HG03135 (cell line): ENCODE measurements around the gene SPRR2A.
"Not testable (repeated sequence)": the region's sequence is repeated elsewhere in the genome, so short reads cannot be mapped to it uniquely, and the experiment has no call there.

Experiments
- ATAC-seq: cut with Tn5 transposase; IDR thresholded peaks from one replicate; pipeline ENCODE4 v1.9.1; 2021; ENCODE audit warnings: mild to moderate bottlenecking, moderate library complexity; ENCODE audit not compliant: unreplicated experiment

SPRR2A gene

GRCh38 chr1:153028766-153029165, 28.5 kb downstream of the SPRR2A start:
- ATAC-seq: no peak

DNA sequence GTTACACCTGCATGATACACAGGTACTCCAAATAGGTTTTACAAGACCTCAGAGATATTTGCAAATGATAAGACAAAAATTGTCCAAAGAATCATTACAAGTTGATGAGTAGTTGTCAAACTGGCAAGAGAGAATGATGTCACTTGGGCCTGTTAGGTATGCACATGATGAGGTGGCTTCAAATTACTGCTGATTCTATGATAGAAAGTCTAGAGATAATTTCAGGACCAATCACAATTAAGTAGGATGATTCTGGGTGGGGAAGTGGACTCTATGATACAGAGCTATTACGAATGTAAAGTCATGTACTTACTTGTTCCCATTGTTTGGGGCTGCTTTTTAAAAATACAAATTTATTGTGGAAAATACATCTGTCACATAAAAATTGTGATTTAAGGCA, 31.5 kb downstream of the SPRR2A start:
- no peak for ATAC-seq

DNA sequence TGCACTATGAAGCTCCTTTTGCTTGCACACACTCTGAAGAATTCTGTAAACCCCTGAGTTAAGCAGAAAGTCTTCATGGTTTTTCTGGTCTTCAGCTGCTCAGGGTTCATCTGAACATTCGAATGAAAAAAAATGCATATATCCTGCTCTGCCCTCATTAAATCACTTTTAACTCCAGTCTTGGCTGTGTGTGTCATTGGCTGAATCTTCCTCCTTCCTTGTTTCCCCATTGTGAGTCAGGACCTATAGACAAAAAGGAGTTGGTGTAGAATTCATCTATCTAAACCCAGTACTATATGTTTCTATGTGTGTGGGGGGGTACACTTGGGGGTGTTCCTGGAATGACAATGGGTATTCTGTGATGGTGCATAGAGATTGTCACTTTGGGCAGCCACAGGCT, 32.9 kb downstream of the SPRR2A start:
- ATAC-seq: no peak

GRCh38 chr1:153023109-153023508, 34.2 kb downstream of the SPRR2A start:
- ATAC-seq: no peak

- not testable (repeated sequence) for ATAC-seq
These were observed 35.0 kb downstream of the SPRR2A start for GRCh38 chr1:153022340-153022739.

GRCh38 chr1:153021829-153022228, 35.5 kb downstream of the SPRR2A start:
- not testable (repeated sequence) for ATAC-seq

GRCh38 chr1:153011235-153011758, 46.0 kb downstream of the SPRR2A start:
- ATAC-seq: not testable (repeated sequence)
